Caco-2 (cell line): ENCODE measurements around the gene TFF3. TPM values are rescaled to one million over a fixed set of nuclear protein-coding genes. Genes with fewer than 3 reads are reported as not detected.

ENCODE experiments used
- BruUV-seq: library from RNA; stranded (reverse); fragments of 400-500 nt; replicated peaks from 2 replicates; lab custom pipeline; 2021; lab: Mats Ljungman, UMichigan
- CTCF ChIA-PET: fragments of 300-600 bp; sonication (Branson Sonifier 250); formaldehyde crosslinking; loops from one replicate; lab custom pipeline; 2022; ENCODE audit warnings: antibody characterized with exemption; lab: Charles Lee
- POLR2A ChIA-PET: fragments of 300-600 bp; sonication (Branson Sonifier 250); formaldehyde crosslinking; loops from one replicate; lab custom pipeline; 2022; ENCODE audit warnings: antibody characterized with exemption; lab: Charles Lee
- DNase-seq, 2 experiments: peaks; one replicate each; pipeline versions ENCODE4 v3.0.0 to v3.0.0-alpha.2; 2020 to 2022
- H3K27me3 ChIP-seq: replicated peaks from 2 replicates; pipeline ENCODE4 v1.6.0; 2011; ENCODE audit warnings: low read length; ENCODE audit not compliant: control insufficient read depth, insufficient read depth
- H3K36me3 ChIP-seq: 2 replicates; pipeline ENCODE4 v1.5.1; 2011; ENCODE audit warnings: low read length; ENCODE audit not compliant: control insufficient read depth, insufficient read depth
- H3K4me1 ChIP-seq: fragments of 250-450 bp; sonication (Bioruptor Pico); 2 replicates; pipeline ENCODE4 v1.5.1; 2020; ENCODE audit warnings: mild to moderate bottlenecking
- H3K4me3 ChIP-seq: 2 replicates; pipeline ENCODE4 v1.5.1; 2011; ENCODE audit warnings: low read depth, mild to moderate bottlenecking, control low read depth, low read length
- H3K9me3 ChIP-seq: fragments of 250-450 bp; sonication (Bioruptor Pico); 2 replicates; pipeline ENCODE4 v1.5.1; 2020; ENCODE audit warnings: mild to moderate bottlenecking, moderate library complexity
- H3K27ac Mint-ChIP-seq: one replicate; pipeline ENCODE4 v1.8.0; 2022; ENCODE audit warnings: mixed read lengths; ENCODE audit not compliant: unreplicated experiment
- H3K27me3 Mint-ChIP-seq: one replicate; pipeline ENCODE4 v1.8.0; 2022; ENCODE audit warnings: mixed read lengths; ENCODE audit not compliant: insufficient read depth, unreplicated experiment
- H3K36me3 Mint-ChIP-seq: one replicate; pipeline ENCODE4 v1.8.0; 2022; ENCODE audit warnings: mild to moderate bottlenecking, mixed read lengths; ENCODE audit not compliant: insufficient read depth, unreplicated experiment
- H3K4me1 Mint-ChIP-seq: one replicate; pipeline ENCODE4 v1.8.0; 2022; ENCODE audit warnings: low read depth, mixed read lengths; ENCODE audit not compliant: unreplicated experiment
- H3K4me3 Mint-ChIP-seq: one replicate; pipeline ENCODE4 v1.8.0; 2022; ENCODE audit warnings: mild to moderate bottlenecking, moderate library complexity, mixed read lengths; ENCODE audit not compliant: unreplicated experiment
- H3K9me3 Mint-ChIP-seq: one replicate; pipeline ENCODE4 v1.8.0; 2022; ENCODE audit warnings: mixed read lengths; ENCODE audit not compliant: unreplicated experiment
- CTCF ChIP-seq, 2 experiments: fragments of 200-600 bp in 1 of 2; IDR thresholded peaks; 1 replicate in 1 of 2; 2 replicates in 1 of 2; pipeline versions ENCODE4 v1.5.1 to v1.8.0; 2011 to 2022; ENCODE audit warnings: antibody characterized with exemption in 1 of 2, control low read depth in 1 of 2, inconsistent platforms in 1 of 2, low read depth in 1 of 2, low read length in 1 of 2, mild to moderate bottlenecking in 1 of 2, moderate library complexity in 1 of 2; ENCODE audit not compliant: insufficient read depth in 1 of 2, severe bottlenecking in 1 of 2, unreplicated experiment in 1 of 2
- intact Hi-C: fragments of 100-400 bp; cut with micrococcal nuclease; formaldehyde crosslinking; loops from one replicate; pipeline ENCODE4 v1.10.0; 2022; ENCODE audit not compliant: unreplicated experiment
- total RNA-seq: library from RNA; stranded (reverse); gene quantifications from 2 replicates; pipeline ENCODE4 v1.2.3, GENCODE V29; 2022

Gene TFF3
- total RNA-seq, 1 experiment from 2014 or later: 65.8 TPM

DNA sequence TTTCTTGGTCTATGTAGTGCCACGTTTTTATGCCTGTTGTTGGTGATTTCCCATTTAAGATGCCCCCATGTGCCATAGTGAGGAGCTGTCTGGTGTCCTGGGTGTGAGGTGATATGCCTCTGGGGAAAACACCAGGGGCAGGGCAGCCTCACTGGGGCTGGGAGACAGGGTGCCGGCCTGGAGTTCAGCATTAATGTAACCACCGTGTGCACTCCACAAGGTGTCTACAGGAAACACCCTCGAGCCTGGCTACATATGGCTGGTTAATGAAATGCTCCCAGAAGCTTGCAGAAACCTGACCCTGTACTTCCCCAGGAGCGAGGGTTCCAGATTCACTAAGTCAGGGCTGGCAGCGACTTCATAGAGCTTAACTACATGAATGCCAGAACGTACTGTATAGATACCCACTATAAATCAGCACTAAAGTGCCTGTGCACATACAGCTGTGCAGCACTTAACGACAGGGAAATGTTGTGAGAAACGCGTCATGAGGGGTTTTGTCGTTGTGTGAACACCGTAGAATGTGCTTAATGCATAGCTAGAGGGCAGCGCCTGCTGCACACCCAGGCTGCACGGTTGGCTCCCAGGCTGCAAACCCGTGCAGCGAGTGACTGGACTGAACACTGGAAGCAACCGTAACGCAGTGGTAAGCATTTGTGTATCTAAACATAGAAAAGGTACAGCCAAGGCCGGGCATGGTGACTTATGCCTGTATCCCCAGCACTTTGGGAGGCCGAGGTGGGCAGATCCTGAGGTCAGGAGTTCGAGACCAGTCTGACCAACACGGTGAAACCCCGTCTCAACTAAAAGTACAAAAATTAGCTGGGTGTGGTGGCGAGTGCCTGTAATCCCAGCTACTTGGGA is 25.2 kb upstream of the TFF3 start:
- no peak overlapping the region for H3K27ac Mint-ChIP-seq

GRCh38 chr21:42338729-42339715 is 23.8 kb upstream of the TFF3 start:
- no peak for TF ChIP-seq CTCF (IDR thresholded peaks at IDR 0.05; ENCODE audit: insufficient read depth in 1 of 2, low read depth in 1 of 2, low read length in 1 of 2, severe bottlenecking in 1 of 2, unreplicated experiment in 1 of 2)
- ChIA-PET CTCF (interaction anchor here (0.9 to 1.9 kb wide), 5 partner anchors 24 to 111 kb away, joined by 3 to 7 read pairs (median 6); partner anchors contain the start of gene TFF3), POLR2A (no interaction called here)
- DNase-seq: peak in 1 of 2 experiments; percentile 14
- Mint-ChIP-seq H3K27me3 (no peaks in the 10 kb centered on the region), H3K4me3 (no peak overlapping the region), H3K27ac (no peak overlapping the region), H3K4me1 (peaks cover 11% of the 10 kb centered on the region), H3K36me3 (no peaks in the 10 kb centered on the region), H3K9me3 (peaks cover 3% of the 10 kb centered on the region)
- Histone ChIP-seq H3K9me3 (no peaks in the 10 kb centered on the region), H3K4me1 (no peaks in the 10 kb centered on the region), H3K27me3 (no peaks in the 10 kb centered on the region), H3K4me3 (no peak overlapping the region), H3K36me3 (no peaks in the 10 kb centered on the region)
- BruUV-seq: no TSS peak
- intact Hi-C loops: loop anchor here (1.0 kb wide), 1 partner anchor 42 kb away; no protein-coding TSS in a partner anchor

More for the DNA sequence above, 25.2 kb upstream of the TFF3 start:
- no TSS peak for BruUV-seq
- H3K4me1 Mint-ChIP-seq: peaks cover 10% of the 10 kb centered on the region
- no peak for TF ChIP-seq CTCF (IDR thresholded peaks at IDR 0.05; ENCODE audit: insufficient read depth in 1 of 2, low read depth in 1 of 2, low read length in 1 of 2, severe bottlenecking in 1 of 2, unreplicated experiment in 1 of 2)
- CTCF ChIA-PET: no interaction called here
- Histone ChIP-seq H3K27me3 (no peaks in the 10 kb centered on the region), H3K4me3 (no peak overlapping the region), H3K9me3 (no peaks in the 10 kb centered on the region), H3K36me3 (no peaks in the 10 kb centered on the region), H3K4me1 (no peaks in the 10 kb centered on the region)
- peak in 1 of 2 experiments; percentile 14 for DNase-seq
- POLR2A ChIA-PET: no interaction called here
- H3K27me3 Mint-ChIP-seq: no peaks in the 10 kb centered on the region
- H3K9me3 Mint-ChIP-seq: no peaks in the 10 kb centered on the region
- no peak overlapping the region for H3K4me3 Mint-ChIP-seq
- H3K36me3 Mint-ChIP-seq: no peaks in the 10 kb centered on the region
- intact Hi-C loops: no loop called here
